Fibroblast of lung (primary cell): ENCODE measurements around the gene SUPT16H.

ENCODE experiments used
- CTCF ChIP-seq, 2 donors: IDR thresholded peaks in 1 of 2; conservative IDR thresholded peaks in 1 of 2; 1 replicate in 1 of 2; 2 replicates in 1 of 2; pipeline ENCODE4 v1.5.1; 2011 to 2012; ENCODE audit warnings: low read length in 2 of 2, control low read depth in 1 of 2, inconsistent platforms in 1 of 2, low read depth in 1 of 2, mild to moderate bottlenecking in 1 of 2
- EZH2 ChIP-seq: IDR thresholded peaks from 2 replicates; pipeline ENCODE4 v1.5.1; 2012; ENCODE audit warnings: low read length, control low read depth, mild to moderate bottlenecking; ENCODE audit errors: missing control alignments

DNA sequence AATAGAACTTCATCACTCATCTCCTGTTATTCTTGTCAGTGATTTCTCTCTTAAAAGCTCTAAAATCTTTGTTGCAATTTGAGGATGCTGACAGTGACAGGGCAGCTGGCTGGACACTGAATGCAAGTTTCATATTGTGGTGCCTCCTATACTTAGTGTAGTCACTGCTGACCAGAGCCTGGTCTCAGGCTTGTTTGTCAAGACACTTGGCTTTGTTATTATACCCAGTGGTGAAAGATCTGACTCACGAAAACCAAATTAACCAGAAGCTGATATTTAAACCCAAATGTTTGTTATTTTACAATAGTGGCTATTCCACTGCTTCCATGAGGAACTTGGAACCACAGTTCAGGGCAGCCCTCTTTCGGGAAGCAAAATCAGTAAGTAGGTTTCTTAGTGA lies 61.1 kb downstream of the SUPT16H start:
- TF ChIP-seq CTCF (conservative IDR thresholded peaks at IDR 0.05 in 1 of 2, IDR thresholded peaks at IDR 0.05 in 1 of 2; ENCODE audit: low read depth in 1 of 2, low read length in 2 of 2) (no peak), EZH2 (no peak)
